K562 (cell line): ENCODE measurements around the gene SLC30A4. TPM values are rescaled to one million over a fixed set of nuclear protein-coding genes. Genes with fewer than 3 reads are reported as not detected.

Experiments
- CGGBP1 ChIP-seq: fragments of 250-450 bp; sonication (Bioruptor Pico); IDR thresholded peaks from 2 replicates; pipeline ENCODE4 v1.9.0; 2021; ENCODE audit warnings: mild to moderate bottlenecking
- CTCFL ChIP-seq: IDR thresholded peaks from 2 replicates; pipeline ENCODE4 v1.6.1; 2011; ENCODE audit warnings: borderline replicate concordance, low read depth, mild to moderate bottlenecking, moderate library complexity, low read length; ENCODE audit not compliant: insufficient read depth, poor library complexity, severe bottlenecking
- E2F3 ChIP-seq: fragments of 250-450 bp; sonication (Bioruptor Pico); IDR thresholded peaks from 2 replicates; pipeline ENCODE4 v1.4.0; 2020; ENCODE audit warnings: mild to moderate bottlenecking
- GATAD2B ChIP-seq: fragments of 450-650 bp; IDR thresholded peaks from 2 replicates; pipeline ENCODE4 v1.6.1; 2017; ENCODE audit warnings: mild to moderate bottlenecking, borderline replicate concordance
- HCFC1 ChIP-seq: IDR thresholded peaks from 2 replicates; pipeline ENCODE4 v1.6.1; 2012; ENCODE audit warnings: low read depth, low read length, improper control_type of control experiment
- HDAC8 ChIP-seq: fragments of 450-650 bp; IDR thresholded peaks from 2 replicates; pipeline ENCODE4 v1.6.1; 2016; ENCODE audit warnings: mild to moderate bottlenecking, missing genetic modification characterization, moderate library complexity, missing compliant biosample characterization
- MAX ChIP-seq: sonication (generic); formaldehyde crosslinking; IDR thresholded peaks from 2 replicates; pipeline ENCODE4 v1.9.0; 2022; ENCODE audit warnings: mild to moderate bottlenecking, missing genetic modification reagents
- NFIX ChIP-seq: fragments of 250-450 bp; sonication (Bioruptor Pico); IDR thresholded peaks from 2 replicates; pipeline ENCODE4 v1.4.0; 2020; ENCODE audit warnings: low read depth, mild to moderate bottlenecking, moderate library complexity
- NUFIP1 ChIP-seq: fragments of 450-650 bp; IDR thresholded peaks from 2 replicates; pipeline ENCODE4 v1.6.1; 2018; ENCODE audit not compliant: partially characterized antibody
- PHTF2 ChIP-seq: fragments of 250-450 bp; sonication (Bioruptor Pico); IDR thresholded peaks from 2 replicates; pipeline ENCODE4 v1.5.0; 2021; ENCODE audit warnings: mild to moderate bottlenecking
- RAD51 ChIP-seq: fragments of 450-650 bp; IDR thresholded peaks from 2 replicates; pipeline ENCODE4 v1.7.1; 2016; ENCODE audit warnings: low read depth, mild to moderate bottlenecking, borderline replicate concordance
- SFPQ ChIP-seq: fragments of 200-400 bp; formaldehyde crosslinking; IDR thresholded peaks from 2 replicates; pipeline ENCODE4 v1.6.1; 2017; ENCODE audit warnings: mild to moderate bottlenecking, low read depth, low read length, moderate library complexity
- SNAPC5 ChIP-seq: fragments of 250-450 bp; sonication (Bioruptor Pico); IDR thresholded peaks from 2 replicates; pipeline ENCODE4 v1.8.0; 2021; ENCODE audit warnings: moderate library complexity, mild to moderate bottlenecking, inconsistent platforms
- TEAD4 ChIP-seq, 2 experiments: sonication (generic) in 1 of 2; formaldehyde crosslinking in 1 of 2; IDR thresholded peaks; 2 replicates each; pipeline versions ENCODE4 v1.6.1 to v1.8.0; 2012 to 2022; ENCODE audit warnings: borderline replicate concordance in 1 of 2, inconsistent platforms in 1 of 2, low read length in 1 of 2, mild to moderate bottlenecking in 1 of 2, missing genetic modification reagents in 1 of 2
- ZBTB33 ChIP-seq: sonication (generic); formaldehyde crosslinking; IDR thresholded peaks from 2 replicates; pipeline ENCODE4 v1.8.1; 2023; ENCODE audit warnings: mild to moderate bottlenecking, missing genetic modification reagents
- ZFP36 ChIP-seq: fragments of 150-350 bp; IDR thresholded peaks from 2 replicates; pipeline ENCODE4 v1.6.1; 2018; ENCODE audit warnings: low read length, low read depth; ENCODE audit not compliant: partially characterized antibody
- ZNF184 ChIP-seq: sonication (generic); formaldehyde crosslinking; IDR thresholded peaks from 2 replicates; pipeline ENCODE4 v1.5.0; 2020; ENCODE audit warnings: missing genetic modification reagents
- polyA plus RNA-seq, 8 experiments: library from polyadenylated mRNA; depleted of rRNA in 4 of 8; stranded (reverse) in 5 of 8; unstranded in 3 of 8; fragments of >200 nt; fragmentation: Nextera tagmentation in 2 of 8; fragmentation: Illumina TruSeq in 1 of 8; extraction: Ambion mirVana in 2 of 8; extraction: Trizol in 1 of 8; gene quantifications; 2 replicates each; pipeline versions ENCODE4 v1.2.1 to v1.2.3, GENCODE V29; 2011 to 2014; ENCODE audit warnings: inconsistent platforms in 1 of 8, missing spikeins in 1 of 8
- total RNA-seq, 7 experiments: library from RNA; depleted of rRNA in 6 of 7; stranded (reverse); fragments of >200 nt in 6 of 7; fragmentation: Illumina TruSeq in 2 of 7; extraction: Trizol in 2 of 7; gene quantifications; 2 replicates each; pipeline versions ENCODE4 v1.2.1 to v1.2.3, GENCODE V29; 2011 to 2021; ENCODE audit warnings: low replicate concordance in 1 of 7

SLC30A4 gene
- total and polyA plus RNA-seq, 9 of the 15 experiments (the other 6 are each of a cell fraction or from before 2014, with no cell fraction given), result 0.21 to 0.73 (median 0.36) TPM

GRCh38 chr15:45548753-45549520 lies 26.4 kb upstream of the SLC30A4 start (continued):
- TF ChIP-seq NFIX (CRISPR knock-in tag), result no peak
- TF ChIP-seq TEAD4 (IDR thresholded peaks at IDR 0.05; ENCODE audit: low read length), result peak; percentile 52
- no peak for TF ChIP-seq TEAD4 (CRISPR knock-in tag; IDR thresholded peaks at IDR 0.05; ENCODE audit: borderline replicate concordance)
- TF ChIP-seq SFPQ, result no peak
- TF ChIP-seq GATAD2B, result no peak
- TF ChIP-seq PHTF2, result no peak
- TF ChIP-seq ZBTB33 (CRISPR knock-in tag), result 0 out of 2 replicates have a peak, but pooled peaks have one; percentile 55
- no peak for TF ChIP-seq RAD51
- no peak for TF ChIP-seq HDAC8
- no peak for TF ChIP-seq NUFIP1
- no peak for TF ChIP-seq E2F3 (CRISPR knock-in tag)
- peak; percentile 16 for TF ChIP-seq ZFP36
- TF ChIP-seq MAX, result peak; percentile 83
- TF ChIP-seq ZNF184 (CRISPR knock-in tag), result no peak
- TF ChIP-seq CGGBP1 (CRISPR knock-in tag), result no peak
- no peak for TF ChIP-seq CTCFL
- no peak for TF ChIP-seq SNAPC5 (CRISPR knock-in tag)
- peak; percentile 46; the same call in 1 of the 2 replicates for TF ChIP-seq HCFC1
